WERI-Rb-1 (cell line): Measurements from ENCODE around the gene CPB1.
A peak's percentile ranks its signal among the peaks of the same experiment; 100 is the strongest.

Experiments
- DNase-seq: peaks from one replicate; pipeline ENCODE4 v3.0.0-alpha.2; 2020
- H3K27ac ChIP-seq: fragments of 250-450 bp; sonication (Bioruptor Pico); 2 replicates; pipeline ENCODE4 v1.5.1; 2020; ENCODE audit warnings: mild to moderate bottlenecking, moderate library complexity
- H3K27me3 ChIP-seq: fragments of 250-450 bp; sonication (Bioruptor Pico); 2 replicates; pipeline ENCODE4 v1.5.1; 2021; ENCODE audit warnings: mild to moderate bottlenecking, low read depth, moderate library complexity; ENCODE audit not compliant: insufficient read depth, severe bottlenecking
- H3K36me3 ChIP-seq: fragments of 250-450 bp; sonication (Bioruptor Pico); 2 replicates; pipeline ENCODE4 v1.5.1; 2020; ENCODE audit warnings: mild to moderate bottlenecking, moderate library complexity
- H3K4me3 ChIP-seq: 2 replicates; pipeline ENCODE4 v1.5.1; 2011; ENCODE audit warnings: low read depth, mild to moderate bottlenecking, control low read depth, low read length
- H3K9me3 ChIP-seq: fragments of 250-450 bp; sonication (Bioruptor Pico); 2 replicates; pipeline ENCODE4 v1.5.1; 2021; ENCODE audit warnings: mild to moderate bottlenecking, moderate library complexity; ENCODE audit not compliant: severe bottlenecking
- TF ChIP-seq, protein P1 (sequence below): IDR thresholded peaks from 2 replicates; pipeline ENCODE4 v1.5.1; 2011; ENCODE audit warnings: low read depth, mild to moderate bottlenecking, control low read depth, inconsistent platforms, low read length

CPB1 gene

DNA sequence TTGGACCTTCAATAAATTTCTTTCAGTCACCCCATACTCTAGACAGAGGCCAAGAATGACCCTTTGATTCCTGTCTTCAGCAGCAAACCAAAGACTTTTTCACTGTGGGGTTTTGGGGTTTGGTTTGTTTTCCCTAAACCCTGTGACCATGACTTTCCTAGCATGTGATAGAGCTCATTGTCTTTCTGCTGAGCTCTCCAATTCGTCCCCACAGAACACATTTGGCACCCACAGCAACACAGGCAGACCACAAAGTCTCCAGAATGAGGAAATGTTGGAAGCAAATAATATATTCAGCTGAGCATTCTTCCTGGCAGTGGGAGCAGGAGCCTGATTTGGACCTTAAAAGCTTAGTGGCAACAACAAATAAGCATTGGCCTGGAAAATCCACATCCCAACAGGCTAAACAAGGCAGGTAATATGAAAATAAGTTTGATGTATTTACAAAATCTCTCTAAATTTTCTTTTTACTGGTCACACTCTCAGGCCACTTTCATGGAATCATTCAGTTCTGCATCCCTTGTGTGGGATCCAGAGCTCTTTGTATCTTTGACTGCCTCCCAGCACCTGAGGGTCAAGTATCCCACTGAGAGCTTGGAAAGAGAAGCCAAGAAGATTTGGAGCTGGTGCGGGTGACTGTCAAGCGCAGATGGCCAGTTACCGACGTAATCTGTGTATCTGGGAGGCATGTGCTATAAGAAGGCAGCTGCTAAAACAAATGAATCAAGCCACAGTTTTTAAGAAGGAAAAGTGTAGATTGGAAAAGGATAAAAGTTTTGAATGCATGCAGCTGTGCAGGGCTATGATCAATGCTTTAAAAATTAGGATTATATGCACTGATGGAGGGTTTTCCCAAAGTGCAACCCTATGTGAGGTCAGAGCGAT, 36.5 kb upstream of the CPB1 start:
- TF ChIP-seq, protein P1, sequence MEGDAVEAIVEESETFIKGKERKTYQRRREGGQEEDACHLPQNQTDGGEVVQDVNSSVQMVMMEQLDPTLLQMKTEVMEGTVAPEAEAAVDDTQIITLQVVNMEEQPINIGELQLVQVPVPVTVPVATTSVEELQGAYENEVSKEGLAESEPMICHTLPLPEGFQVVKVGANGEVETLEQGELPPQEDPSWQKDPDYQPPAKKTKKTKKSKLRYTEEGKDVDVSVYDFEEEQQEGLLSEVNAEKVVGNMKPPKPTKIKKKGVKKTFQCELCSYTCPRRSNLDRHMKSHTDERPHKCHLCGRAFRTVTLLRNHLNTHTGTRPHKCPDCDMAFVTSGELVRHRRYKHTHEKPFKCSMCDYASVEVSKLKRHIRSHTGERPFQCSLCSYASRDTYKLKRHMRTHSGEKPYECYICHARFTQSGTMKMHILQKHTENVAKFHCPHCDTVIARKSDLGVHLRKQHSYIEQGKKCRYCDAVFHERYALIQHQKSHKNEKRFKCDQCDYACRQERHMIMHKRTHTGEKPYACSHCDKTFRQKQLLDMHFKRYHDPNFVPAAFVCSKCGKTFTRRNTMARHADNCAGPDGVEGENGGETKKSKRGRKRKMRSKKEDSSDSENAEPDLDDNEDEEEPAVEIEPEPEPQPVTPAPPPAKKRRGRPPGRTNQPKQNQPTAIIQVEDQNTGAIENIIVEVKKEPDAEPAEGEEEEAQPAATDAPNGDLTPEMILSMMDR = no peak
- DNase-seq = peak; percentile 57
- Histone ChIP-seq H3K9me3 (no peaks in the 10 kb centered on the region), H3K27me3 (no peaks in the 10 kb centered on the region), H3K4me3 (no peak overlapping the region), H3K27ac (no peak overlapping the region), H3K36me3 (no peaks in the 10 kb centered on the region)

DNA sequence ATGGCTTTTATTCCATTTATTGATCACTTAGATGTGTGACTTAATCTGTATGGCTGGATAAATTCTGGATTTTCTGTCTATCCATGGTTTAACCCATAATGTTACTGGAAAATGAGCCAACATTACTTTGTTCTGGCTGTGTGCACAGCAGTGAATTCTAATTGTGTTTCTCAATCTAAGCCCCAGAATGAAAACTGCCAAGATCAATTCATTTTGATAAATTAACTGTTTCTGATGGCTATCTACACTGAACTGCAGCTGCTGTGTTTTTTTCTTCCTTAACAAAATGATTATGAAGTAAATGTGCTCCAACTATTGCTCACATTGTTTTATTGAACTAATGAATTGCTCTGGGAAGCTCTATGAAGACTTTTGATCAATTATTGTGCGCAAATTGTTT, 35.7 kb upstream of the CPB1 start:
- H3K27me3 ChIP-seq = no peaks in the 10 kb centered on the region
- H3K9me3 ChIP-seq = no peaks in the 10 kb centered on the region
- TF ChIP-seq, protein P1 = no peak
- no peak overlapping the region for H3K4me3 ChIP-seq
- no peak for DNase-seq
- no peaks in the 10 kb centered on the region for H3K36me3 ChIP-seq
- H3K27ac ChIP-seq = no peak overlapping the region

DNA sequence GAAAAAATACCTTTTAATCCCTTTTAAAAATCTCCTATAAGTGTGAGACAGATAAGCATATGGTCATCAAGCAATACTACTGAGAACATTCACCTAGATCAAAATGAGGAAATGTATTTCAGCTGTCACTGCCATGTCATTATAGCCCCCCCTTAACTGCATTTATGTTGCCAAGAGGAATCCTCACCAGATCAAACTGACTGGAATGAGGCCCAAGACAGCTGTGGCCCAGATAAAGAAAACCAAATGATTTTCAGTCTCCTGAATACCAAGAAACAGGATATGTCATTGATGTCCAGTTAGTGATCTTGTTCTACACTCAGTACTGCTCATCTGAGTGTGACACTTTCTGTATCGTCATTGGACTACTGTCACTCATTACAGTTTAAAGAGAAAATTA, 35.1 kb upstream of the CPB1 start:
- TF ChIP-seq, protein P1 = no peak
- Histone ChIP-seq H3K9me3 (no peaks in the 10 kb centered on the region), H3K27ac (no peak overlapping the region), H3K27me3 (no peaks in the 10 kb centered on the region), H3K4me3 (no peak overlapping the region), H3K36me3 (no peaks in the 10 kb centered on the region)
- DNase-seq = no peak

DNA sequence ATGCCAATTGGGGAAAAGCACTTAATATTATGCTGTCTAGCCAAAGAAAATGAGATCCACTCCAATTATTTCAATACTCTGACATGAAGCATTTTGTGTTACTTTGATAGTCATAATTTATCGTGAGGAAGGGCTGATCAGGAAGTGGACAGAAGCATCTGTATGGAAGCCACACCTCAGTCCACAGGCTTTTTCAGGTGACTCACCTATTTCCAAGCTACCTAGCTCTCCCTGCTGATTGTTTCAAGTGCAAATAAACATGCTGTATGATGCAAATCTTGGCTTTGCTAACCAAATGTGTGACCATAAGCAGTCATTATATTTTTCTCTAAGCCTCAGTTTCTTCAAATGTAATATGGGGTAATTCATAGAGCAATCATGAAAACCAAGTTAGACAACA, 30.8 kb upstream of the CPB1 start:
- H3K4me3 ChIP-seq = no peak overlapping the region
- no peak overlapping the region for H3K27ac ChIP-seq
- no peaks in the 10 kb centered on the region for H3K9me3 ChIP-seq
- TF ChIP-seq, protein P1 = no peak
- no peak for DNase-seq
- no peaks in the 10 kb centered on the region for H3K27me3 ChIP-seq
- no peaks in the 10 kb centered on the region for H3K36me3 ChIP-seq

DNA sequence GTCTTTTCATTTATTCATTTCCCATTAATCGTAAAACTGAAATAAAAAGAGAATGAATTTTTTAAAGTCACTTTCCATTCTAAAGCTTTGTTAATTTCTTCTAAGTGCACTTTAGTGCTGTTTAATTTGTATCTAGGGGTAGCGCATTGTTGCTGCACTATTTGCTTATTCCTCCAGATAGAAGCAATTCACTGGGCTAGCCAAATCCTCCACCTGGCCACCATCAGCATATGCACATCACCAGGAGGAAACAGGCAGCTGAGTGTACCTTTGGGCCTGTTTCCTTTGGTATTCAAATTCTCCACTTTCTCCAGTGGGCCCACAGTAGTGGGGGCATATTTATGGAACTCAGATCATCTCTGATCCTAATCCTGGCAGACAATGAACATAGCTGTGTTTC, 29.8 kb upstream of the CPB1 start:
- no peak for DNase-seq
- Histone ChIP-seq H3K4me3 (no peak overlapping the region), H3K27me3 (no peaks in the 10 kb centered on the region), H3K27ac (no peak overlapping the region), H3K9me3 (no peaks in the 10 kb centered on the region), H3K36me3 (no peaks in the 10 kb centered on the region)
- TF ChIP-seq, protein P1 = no peak

DNA sequence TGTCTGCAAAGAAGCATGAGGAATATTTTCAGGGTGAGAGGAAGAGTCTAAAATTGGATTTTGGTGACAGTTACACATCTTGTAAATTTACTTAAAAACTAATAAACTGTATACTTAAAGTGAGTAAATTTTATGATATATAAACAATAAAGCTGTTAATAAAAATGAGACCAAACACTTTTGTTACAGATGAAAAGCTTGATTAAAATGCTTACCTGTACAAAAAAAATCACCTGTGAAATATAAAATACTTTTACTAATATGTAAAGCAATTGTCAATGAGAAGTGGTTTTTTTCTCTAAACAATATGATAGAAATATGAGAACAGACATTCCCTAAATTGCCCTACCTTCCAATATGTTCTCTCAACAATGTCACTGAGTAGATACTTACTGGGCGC, 27.2 kb upstream of the CPB1 start:
- TF ChIP-seq, protein P1 = no peak
- H3K4me3 ChIP-seq = no peak overlapping the region
- no peaks in the 10 kb centered on the region for H3K36me3 ChIP-seq
- H3K27me3 ChIP-seq = no peaks in the 10 kb centered on the region
- H3K27ac ChIP-seq = no peak overlapping the region
- DNase-seq = no peak
- no peaks in the 10 kb centered on the region for H3K9me3 ChIP-seq
